HG03520 (cell line): ENCODE measurements around the gene ERGIC3.

Experiments used
- ATAC-seq: cut with Tn5 transposase; IDR thresholded peaks from one replicate; pipeline ENCODE4 v1.9.1; 2021; ENCODE audit warnings: mild to moderate bottlenecking, moderate library complexity; ENCODE audit not compliant: unreplicated experiment

ERGIC3 gene

GRCh38 chr20:35595456-35595855 lies 53.6 kb downstream of the ERGIC3 start:
- ATAC-seq = no peak

GRCh38 chr20:35595901-35596300 lies 54.0 kb downstream of the ERGIC3 start:
- no peak for ATAC-seq

- ATAC-seq = no peak
Measured at GRCh38 chr20:35597186-35597585, 55.3 kb downstream of the ERGIC3 start.

- no peak for ATAC-seq
Measured at GRCh38 chr20:35598476-35598875, 56.6 kb downstream of the ERGIC3 start.

- ATAC-seq = no peak
Measured at GRCh38 chr20:35598899-35599775, 57.3 kb downstream of the ERGIC3 start.

GRCh38 chr20:35599776-35600120 lies 57.9 kb downstream of the ERGIC3 start:
- ATAC-seq = no peak

GRCh38 chr20:35600176-35600992 lies 58.5 kb downstream of the ERGIC3 start:
- ATAC-seq = no peak

- no peak for ATAC-seq
Measured at GRCh38 chr20:35600993-35601973, 59.4 kb downstream of the ERGIC3 start.

- ATAC-seq = no peak
Measured at GRCh38 chr20:35601990-35602389, 60.1 kb downstream of the ERGIC3 start.

- ATAC-seq = no peak
Measured at GRCh38 chr20:35602851-35603495, 61.1 kb downstream of the ERGIC3 start.

GRCh38 chr20:35603695-35604448 lies 62.0 kb downstream of the ERGIC3 start:
- no peak for ATAC-seq

GRCh38 chr20:35604449-35604747 lies 62.5 kb downstream of the ERGIC3 start:
- no peak for ATAC-seq

- no peak for ATAC-seq
Measured at GRCh38 chr20:35606127-35606526, 64.2 kb downstream of the ERGIC3 start.
